HG02588 (cell line): ENCODE data around the gene FMR1NB.

Source experiments
- ATAC-seq: cut with Tn5 transposase; IDR thresholded peaks from one replicate; pipeline ENCODE4 v1.9.1; 2021; ENCODE audit warnings: mild to moderate bottlenecking, moderate library complexity; ENCODE audit not compliant: unreplicated experiment

FMR1NB gene

GRCh38 chrX:147981038-147981752 lies at the start of gene FMR1NB:
Gene FMR1NB, plus strand, starts transcription at chrX:147981337. Its CDS starts 66 bp downstream, at chrX:147981403.
- ATAC-seq, result no peak

DNA sequence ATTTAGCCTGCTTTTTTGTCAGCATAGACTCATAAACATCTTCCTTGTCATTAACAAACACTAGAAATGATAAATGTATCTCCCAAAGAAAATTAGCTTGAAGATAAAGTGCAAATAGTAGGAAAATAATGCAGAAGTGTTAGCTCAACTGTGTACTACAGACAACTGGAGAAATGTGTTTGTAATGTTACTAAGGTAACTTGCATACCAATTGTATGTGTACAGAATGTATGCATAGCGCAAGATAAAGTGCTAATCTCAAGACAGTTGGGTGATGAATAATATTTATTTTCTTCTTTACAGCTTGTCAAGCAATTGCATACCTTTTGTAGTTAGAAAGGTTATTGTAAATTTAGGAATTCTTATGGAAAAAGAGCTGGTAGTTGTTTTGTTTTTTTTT lies 47.3 kb upstream of the FMR1NB start:
- no peak for ATAC-seq

DNA sequence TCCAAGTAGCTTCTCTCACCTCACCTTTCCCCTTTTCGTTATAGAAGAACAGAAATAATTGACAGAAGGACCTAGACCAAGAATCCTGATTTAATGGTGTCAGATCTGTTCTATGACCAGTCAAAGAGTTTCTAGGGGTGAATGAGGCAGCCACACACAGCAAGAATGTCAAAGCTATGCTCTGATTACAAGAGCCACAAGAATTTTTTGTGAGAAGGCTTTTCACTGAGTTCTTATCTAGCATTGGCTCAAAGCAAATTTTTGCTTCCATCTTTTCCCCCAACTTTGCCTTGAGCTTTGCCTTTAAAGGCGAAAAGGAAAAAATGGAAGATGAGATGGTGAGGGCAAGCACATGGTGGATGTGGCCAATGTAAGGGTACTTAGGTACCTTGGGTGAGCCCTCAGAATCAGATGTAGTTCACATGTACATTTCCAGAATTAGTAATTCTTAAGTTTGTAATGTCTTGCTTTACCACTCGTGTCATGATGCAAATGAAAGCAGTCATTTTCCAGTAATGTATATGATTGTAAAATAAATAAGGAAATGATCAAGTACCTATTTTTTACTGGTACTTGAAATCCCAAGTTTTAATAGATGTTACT lies 45.9 kb upstream of the FMR1NB start:
- no peak for ATAC-seq

GRCh38 chrX:147945286-147945685 lies 35.9 kb upstream of the FMR1NB start:
- ATAC-seq, result no peak

DNA sequence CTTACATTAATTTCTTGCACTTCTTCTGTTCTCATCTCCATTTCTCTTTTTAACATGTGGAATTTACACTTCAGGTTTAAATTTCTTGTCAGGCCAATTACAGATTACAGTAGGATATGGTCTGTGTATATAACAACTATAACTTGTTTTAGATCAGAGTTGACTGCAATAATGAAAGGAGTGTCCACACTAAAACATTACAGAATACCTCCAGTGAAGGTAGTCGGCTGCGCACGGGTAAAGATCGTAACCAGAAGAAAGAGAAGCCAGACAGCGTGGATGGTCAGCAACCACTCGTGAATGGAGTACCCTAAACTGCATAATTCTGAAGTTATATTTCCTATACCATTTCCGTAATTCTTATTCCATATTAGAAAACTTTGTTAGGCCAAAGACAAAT lies 32.6 kb upstream of the FMR1NB start:
- no peak for ATAC-seq

DNA sequence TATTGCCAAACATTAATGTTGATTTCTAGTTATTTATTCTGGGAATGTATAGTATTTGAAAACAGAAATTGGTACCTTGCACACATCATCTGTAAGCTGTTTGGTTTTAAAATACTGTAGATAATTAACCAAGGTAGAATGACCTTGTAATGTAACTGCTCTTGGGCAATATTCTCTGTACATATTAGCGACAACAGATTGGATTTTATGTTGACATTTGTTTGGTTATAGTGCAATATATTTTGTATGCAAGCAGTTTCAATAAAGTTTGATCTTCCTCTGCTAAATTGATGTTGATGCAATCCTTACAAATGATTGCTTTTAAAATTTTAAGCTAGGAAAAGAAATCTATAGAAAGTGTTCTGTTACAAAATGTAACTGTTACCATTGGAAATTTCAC lies 30.8 kb upstream of the FMR1NB start:
- ATAC-seq, result no peak

GRCh38 chrX:147953976-147954375 lies 27.2 kb upstream of the FMR1NB start:
- no peak for ATAC-seq

DNA sequence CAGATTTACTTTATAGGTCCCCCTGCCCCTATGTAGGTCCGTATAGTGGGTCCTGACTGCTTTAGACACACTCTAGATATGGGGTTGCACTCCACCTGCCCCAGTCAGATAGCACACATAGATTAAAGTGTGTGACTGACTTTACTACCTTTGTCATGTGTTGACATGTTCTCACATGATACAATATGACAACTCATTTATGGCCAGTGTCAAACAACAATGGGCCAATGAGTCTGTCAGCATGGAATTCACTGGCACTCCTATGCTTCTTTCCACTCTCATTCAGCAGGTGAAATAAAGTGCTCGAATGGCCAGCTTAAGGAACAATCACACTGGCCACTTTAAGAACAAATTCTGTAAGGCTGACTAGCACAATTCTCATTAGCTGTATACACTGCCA lies 23.8 kb upstream of the FMR1NB start:
- no peak for ATAC-seq

GRCh38 chrX:147958291-147958690 lies 22.8 kb upstream of the FMR1NB start:
- no peak for ATAC-seq

- no peak for ATAC-seq
These were observed 20.4 kb upstream of the FMR1NB start for GRCh38 chrX:147960722-147961121.

DNA sequence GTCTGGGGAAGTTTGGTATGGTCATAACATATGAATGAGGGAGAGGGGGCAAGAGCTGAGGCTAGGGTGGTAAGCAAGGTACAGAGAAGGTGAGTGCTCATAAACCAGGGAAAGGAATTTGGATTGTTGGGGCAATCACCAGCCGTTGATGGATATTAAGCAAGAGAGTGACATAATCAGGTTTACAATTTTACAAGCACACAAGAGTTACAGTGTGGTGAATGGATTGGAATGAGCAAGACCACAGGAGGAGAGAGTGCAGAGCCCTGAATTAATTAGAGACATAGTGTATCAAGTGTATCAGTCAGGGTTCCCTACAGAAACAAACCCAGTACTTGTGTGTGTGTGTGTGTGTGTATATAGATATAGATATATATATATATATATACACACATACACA lies 18.7 kb upstream of the FMR1NB start:
- no peak for ATAC-seq

DNA sequence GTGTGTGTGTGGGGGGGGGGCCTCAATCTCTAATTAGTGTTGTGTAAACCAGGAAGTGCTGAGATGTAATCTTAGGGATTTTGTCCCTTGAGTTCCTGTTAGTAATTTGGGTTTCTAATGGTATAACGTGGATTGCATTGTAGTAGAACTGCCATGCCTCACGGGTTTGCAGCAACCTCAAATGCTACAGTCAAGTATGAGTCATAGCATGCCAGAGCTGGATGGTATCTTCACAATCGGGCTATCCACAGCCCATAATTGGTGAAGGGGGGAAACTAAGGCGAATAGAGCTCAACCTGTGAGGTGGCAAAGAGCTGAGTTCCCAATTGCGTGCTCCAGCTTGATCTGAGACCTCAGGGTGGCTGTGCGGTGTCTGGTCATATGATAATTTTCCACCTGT lies 2.2 kb upstream of the FMR1NB start:
- no peak for ATAC-seq

- ATAC-seq, result no peak
These were observed 39.2 kb downstream of the FMR1NB start for GRCh38 chrX:148020329-148020728.

DNA sequence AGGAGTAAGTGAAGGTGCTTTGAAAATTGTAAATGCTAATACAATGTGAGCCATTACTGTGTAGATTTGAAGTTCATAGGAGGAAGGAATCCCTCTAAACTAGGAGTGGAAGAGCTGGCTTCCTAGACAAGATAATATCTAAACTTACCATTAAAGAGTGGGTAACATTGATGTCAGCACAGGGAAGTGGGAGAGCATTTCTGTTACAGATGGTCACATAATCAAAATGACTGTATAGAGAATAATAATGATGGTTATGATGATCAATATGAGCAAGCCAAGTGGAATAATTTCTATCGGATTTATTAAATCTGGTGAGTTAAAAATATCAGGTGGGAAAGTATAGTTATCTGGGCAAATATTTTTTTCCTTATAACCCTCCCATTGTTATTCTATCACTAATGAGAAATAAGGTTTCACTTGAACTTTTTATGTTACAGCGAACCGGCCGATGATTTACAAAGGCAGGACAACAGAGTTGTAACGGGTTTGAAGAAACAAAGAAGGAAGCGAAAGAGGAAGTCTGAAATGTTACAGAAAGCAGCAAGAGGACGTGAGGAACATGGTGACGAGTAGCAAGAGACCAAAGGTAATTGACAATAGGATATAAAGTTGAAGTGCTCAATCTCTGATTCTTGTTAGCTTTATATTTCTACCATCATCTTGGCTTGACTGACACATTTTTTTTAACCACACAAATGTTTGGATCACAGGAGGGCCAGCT lies 43.5 kb downstream of the FMR1NB start:
- ATAC-seq, result peak; percentile 64

GRCh38 chrX:148035380-148035779 lies 54.2 kb downstream of the FMR1NB start:
- ATAC-seq, result no peak

- ATAC-seq, result no peak
These were observed 55.9 kb downstream of the FMR1NB start for GRCh38 chrX:148037020-148037419.

- no peak for ATAC-seq
These were observed 62.2 kb downstream of the FMR1NB start for GRCh38 chrX:148043271-148043855.

- ATAC-seq, result no peak
These were observed 66.1 kb downstream of the FMR1NB start for GRCh38 chrX:148047200-148047599.

GRCh38 chrX:148049441-148049840 lies 68.3 kb downstream of the FMR1NB start:
- no peak for ATAC-seq

DNA sequence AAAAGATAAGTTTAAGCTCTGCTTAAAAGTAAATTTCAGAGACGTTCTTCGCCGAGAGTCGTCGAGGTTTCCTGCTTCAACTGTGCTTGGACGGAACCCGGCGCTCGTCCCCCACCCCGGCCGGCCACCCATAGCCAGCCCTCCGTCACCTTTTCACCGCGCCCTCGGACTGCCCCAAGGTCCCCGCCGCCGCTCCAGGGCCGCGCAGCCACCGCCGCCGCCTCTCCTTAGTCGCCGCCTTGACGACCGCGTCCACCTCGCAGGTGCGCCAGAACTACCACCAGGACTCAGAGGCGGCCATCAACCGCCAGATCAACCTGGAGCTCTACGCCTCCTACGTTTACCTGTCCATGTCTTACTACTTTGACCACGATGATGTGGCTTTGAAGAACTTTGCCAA lies 70.8 kb downstream of the FMR1NB start:
- no peak for ATAC-seq

GRCh38 chrX:148067285-148067684 lies 86.1 kb downstream of the FMR1NB start:
- no peak for ATAC-seq
